AG09319 (cell line): ENCODE measurements around the gene GLUD2.
"Not testable (repeated sequence)": the region's sequence is repeated elsewhere in the genome, so short reads cannot be mapped to it uniquely, and the experiment has no call there.

Experiments
- DNase-seq: peaks from one replicate; pipeline ENCODE4 v3.0.0-alpha.2; 2010; ENCODE audit warnings: low read depth; ENCODE audit errors: extremely low read depth
- CTCF ChIP-seq: IDR thresholded peaks from 2 replicates; pipeline ENCODE4 v1.5.1; 2011; ENCODE audit warnings: low read depth, mild to moderate bottlenecking, inconsistent platforms, low read length, moderate library complexity

Gene GLUD2

GRCh38 chrX:121047441-121048419, at the start of gene GLUD2:
Gene GLUD2, plus strand, starts transcription at chrX:121047610. Its CDS starts 75 bp downstream, at chrX:121047685.
- TF ChIP-seq CTCF: peak; percentile 17
- DNase-seq: not testable (repeated sequence)

- no peak for TF ChIP-seq CTCF
- no peak for DNase-seq
Measured at GRCh38 chrX:120999413-120999812, 48.0 kb upstream of the GLUD2 start.

GRCh38 chrX:121000589-121000988, 46.8 kb upstream of the GLUD2 start:
- DNase-seq: no peak
- peak; percentile 11; the same call in 1 of the 2 replicates for TF ChIP-seq CTCF

- DNase-seq: no peak
- TF ChIP-seq CTCF: no peak
Measured at GRCh38 chrX:121008920-121009319, 38.5 kb upstream of the GLUD2 start.

GRCh38 chrX:121009764-121010163, 37.6 kb upstream of the GLUD2 start:
- DNase-seq: no peak
- TF ChIP-seq CTCF: no peak

- TF ChIP-seq CTCF: no peak
- no peak for DNase-seq
Measured at GRCh38 chrX:121010218-121010617, 37.2 kb upstream of the GLUD2 start.

DNA sequence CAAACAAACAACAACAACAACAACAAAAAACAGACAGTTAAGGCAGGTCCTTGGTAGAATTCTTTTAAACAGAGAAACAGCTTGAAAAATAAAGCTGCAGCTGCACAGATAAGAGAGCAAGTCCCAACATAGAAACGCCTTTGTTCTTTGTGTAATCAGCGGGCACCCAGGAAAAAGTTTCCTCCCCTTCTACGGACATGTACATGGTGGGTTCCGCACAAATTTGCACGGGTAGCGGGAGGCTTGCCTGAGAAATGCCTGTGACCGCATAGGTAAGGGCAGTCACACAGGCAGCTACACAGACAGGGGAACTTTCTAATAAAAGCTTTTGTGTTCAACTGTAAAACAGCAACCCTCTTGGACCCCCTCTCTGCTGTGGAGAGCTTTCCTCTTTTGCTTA, 36.2 kb upstream of the GLUD2 start:
- TF ChIP-seq CTCF: no peak
- DNase-seq: no peak
